Measurements from ENCODE around the gene HABP4.
A peak's percentile ranks its signal among the peaks of the same experiment; 100 is the strongest.

The HABP4 gene

DNA sequence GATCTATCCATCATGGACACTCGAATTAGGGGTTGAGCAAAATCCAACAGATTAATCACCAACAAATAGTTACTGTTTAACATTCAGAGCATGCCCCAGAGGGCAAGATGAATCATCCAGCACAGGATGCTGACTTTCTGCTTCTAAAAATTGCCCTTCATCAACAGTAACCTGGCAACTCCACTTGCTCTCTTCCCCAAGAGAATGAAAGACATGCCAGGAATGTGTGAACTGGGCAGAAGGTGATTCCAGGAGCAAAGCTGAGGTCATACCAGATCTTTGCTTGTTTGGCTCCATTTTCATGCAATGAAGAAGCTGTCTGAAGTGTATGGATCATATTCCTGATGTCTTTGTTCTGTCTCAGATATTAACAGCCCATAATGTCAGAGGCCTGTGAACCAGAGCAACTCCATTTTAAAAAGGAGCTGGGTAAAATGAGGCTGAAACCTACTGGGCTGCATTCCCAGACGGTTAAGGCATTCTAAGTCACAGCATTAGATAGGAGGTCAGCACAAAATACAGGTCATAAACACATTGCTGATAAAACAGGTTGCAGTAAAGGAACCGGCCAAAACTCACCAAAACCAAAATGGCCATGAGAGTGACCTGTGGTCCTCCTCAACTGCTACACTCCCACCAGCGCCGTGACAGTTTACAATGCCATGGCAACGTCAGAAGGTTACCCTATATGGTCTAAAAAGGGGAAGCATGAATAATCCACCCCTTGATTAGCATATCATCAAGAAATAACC lies 29.3 kb upstream of the HABP4 start:
- TF ChIP-seq, protein P1, sequence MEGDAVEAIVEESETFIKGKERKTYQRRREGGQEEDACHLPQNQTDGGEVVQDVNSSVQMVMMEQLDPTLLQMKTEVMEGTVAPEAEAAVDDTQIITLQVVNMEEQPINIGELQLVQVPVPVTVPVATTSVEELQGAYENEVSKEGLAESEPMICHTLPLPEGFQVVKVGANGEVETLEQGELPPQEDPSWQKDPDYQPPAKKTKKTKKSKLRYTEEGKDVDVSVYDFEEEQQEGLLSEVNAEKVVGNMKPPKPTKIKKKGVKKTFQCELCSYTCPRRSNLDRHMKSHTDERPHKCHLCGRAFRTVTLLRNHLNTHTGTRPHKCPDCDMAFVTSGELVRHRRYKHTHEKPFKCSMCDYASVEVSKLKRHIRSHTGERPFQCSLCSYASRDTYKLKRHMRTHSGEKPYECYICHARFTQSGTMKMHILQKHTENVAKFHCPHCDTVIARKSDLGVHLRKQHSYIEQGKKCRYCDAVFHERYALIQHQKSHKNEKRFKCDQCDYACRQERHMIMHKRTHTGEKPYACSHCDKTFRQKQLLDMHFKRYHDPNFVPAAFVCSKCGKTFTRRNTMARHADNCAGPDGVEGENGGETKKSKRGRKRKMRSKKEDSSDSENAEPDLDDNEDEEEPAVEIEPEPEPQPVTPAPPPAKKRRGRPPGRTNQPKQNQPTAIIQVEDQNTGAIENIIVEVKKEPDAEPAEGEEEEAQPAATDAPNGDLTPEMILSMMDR (IDR thresholded peaks at IDR 0.05; ENCODE audit: insufficient read depth, low read length): no peak
- TF ChIP-seq SPI1 (IDR thresholded peaks at IDR 0.05; ENCODE audit: borderline replicate concordance, low read depth): no peak
- TF ChIP-seq POLR2AphosphoS5 (IDR thresholded peaks at IDR 0.05; ENCODE audit: low read depth): no peak
- no peak for TF ChIP-seq GABPA (IDR thresholded peaks at IDR 0.05; ENCODE audit: low read depth)
- no peak for TF ChIP-seq REST (IDR thresholded peaks at IDR 0.05; ENCODE audit: insufficient replicate concordance, low read depth)
- DNase-seq (ENCODE audit: low read depth in 1 of 2, low spot score in 1 of 2): peak; percentile 19 to 61
- Histone ChIP-seq H3K27me3 (ENCODE audit: insufficient read depth, poor library complexity, severe bottlenecking) (no peaks in the 10 kb centered on the region), H3K27ac (replicated peaks) (peak overlapping the region; percentile 100), H3K4me3 (replicated peaks; ENCODE audit: insufficient read depth, low read length) (no peak overlapping the region)

DNA sequence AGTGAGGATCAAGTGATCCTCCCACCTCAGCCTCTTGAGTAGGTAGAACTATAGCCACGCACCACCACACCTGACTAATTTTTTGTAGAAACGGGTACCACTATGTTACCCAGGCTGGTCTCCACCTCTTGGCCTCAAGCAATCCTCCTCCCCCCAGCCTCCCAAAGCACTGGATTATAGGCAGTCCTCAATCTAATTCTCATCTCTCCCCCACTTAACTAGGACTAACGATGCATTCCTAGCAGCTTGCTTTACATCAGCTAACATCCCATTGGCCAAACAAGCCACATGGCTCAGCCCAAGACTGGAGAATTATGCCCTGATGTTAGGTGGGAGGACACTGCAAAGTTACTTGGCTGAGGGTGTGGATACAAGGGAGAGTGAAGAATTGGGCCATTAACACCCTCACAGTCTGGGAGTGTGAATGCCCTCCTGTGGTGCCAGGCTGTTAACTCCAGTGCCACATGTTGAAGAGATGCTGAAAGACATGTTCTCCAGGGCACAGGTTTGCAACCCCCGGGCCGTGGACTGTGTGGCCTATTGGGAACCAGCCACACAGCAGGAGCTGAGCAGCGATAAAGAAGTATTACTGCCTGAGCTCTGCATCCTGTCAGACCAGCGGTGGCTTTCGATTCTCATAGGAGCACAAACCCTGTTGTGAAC lies 26.5 kb upstream of the HABP4 start:
- H3K4me3 ChIP-seq (replicated peaks; ENCODE audit: insufficient read depth, low read length): no peak overlapping the region
- no peaks in the 10 kb centered on the region for H3K27me3 ChIP-seq (ENCODE audit: insufficient read depth, poor library complexity, severe bottlenecking)
- no peak for DNase-seq (ENCODE audit: low read depth in 1 of 2, low spot score in 1 of 2)
- no peak for TF ChIP-seq REST (IDR thresholded peaks at IDR 0.05; ENCODE audit: insufficient replicate concordance, low read depth)
- no peak for TF ChIP-seq POLR2AphosphoS5 (IDR thresholded peaks at IDR 0.05; ENCODE audit: low read depth)
- no peak for TF ChIP-seq GABPA (IDR thresholded peaks at IDR 0.05; ENCODE audit: low read depth)
- TF ChIP-seq SPI1 (IDR thresholded peaks at IDR 0.05; ENCODE audit: borderline replicate concordance, low read depth): no peak
- TF ChIP-seq, protein P1 (IDR thresholded peaks at IDR 0.05; ENCODE audit: insufficient read depth, low read length): no peak
- no peak overlapping the region for H3K27ac ChIP-seq (replicated peaks)

DNA sequence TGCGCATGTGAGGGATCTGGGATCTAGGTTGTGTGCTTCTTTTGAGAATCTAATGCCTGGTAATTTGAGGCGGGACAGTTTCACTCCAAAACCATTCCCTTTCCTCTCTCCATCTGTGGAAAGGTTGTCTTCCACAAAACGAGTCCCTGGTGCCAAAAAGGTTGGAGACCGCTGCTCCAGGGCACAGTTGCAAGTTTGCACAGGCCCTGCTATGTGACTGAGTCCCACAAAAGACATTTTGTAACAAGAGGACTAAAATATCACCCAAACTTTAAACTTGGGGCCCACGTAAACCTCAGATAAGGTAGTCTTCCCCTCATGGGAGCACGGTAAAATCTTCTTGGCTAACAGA lies 26.0 kb upstream of the HABP4 start:
- no peak overlapping the region for H3K27ac ChIP-seq (replicated peaks)
- TF ChIP-seq REST (IDR thresholded peaks at IDR 0.05; ENCODE audit: insufficient replicate concordance, low read depth): no peak
- no peak for TF ChIP-seq SPI1 (IDR thresholded peaks at IDR 0.05; ENCODE audit: borderline replicate concordance, low read depth)
- TF ChIP-seq, protein P1 (IDR thresholded peaks at IDR 0.05; ENCODE audit: insufficient read depth, low read length): no peak
- no peak for TF ChIP-seq GABPA (IDR thresholded peaks at IDR 0.05; ENCODE audit: low read depth)
- no peak for TF ChIP-seq POLR2AphosphoS5 (IDR thresholded peaks at IDR 0.05; ENCODE audit: low read depth)

More for the DNA sequence above, 26.0 kb upstream of the HABP4 start:
- no peak for DNase-seq (ENCODE audit: low read depth in 1 of 2, low spot score in 1 of 2)
- H3K4me3 ChIP-seq (replicated peaks; ENCODE audit: insufficient read depth, low read length): no peak overlapping the region
- no peaks in the 10 kb centered on the region for H3K27me3 ChIP-seq (ENCODE audit: insufficient read depth, poor library complexity, severe bottlenecking)
